ENCODE measurements around the gene SYNGR1.

SYNGR1 gene

DNA sequence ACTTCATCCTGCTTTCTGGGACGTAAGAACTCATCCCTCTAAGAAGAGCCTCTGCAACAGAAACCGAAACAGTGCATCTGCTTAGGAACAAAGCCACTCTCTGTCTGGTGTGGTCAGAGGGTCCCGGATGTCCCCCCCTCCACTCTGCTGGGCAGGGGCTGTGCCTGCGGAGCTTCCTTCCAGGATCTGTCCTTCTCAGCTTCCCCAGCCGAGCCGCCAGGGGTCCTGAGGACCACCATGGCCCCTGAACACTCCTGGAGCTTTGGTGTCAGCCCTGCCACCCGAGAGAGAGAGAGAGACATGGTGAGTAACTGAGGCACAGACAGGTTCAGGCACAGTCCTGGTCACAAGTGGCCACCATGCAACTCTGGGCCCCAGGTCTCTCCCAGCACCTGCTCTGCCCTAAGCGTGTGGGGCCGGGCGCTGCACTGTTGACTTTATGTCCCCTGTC lies 82.6 kb downstream of the SYNGR1 start:
- DNase-seq: no peak

DNA sequence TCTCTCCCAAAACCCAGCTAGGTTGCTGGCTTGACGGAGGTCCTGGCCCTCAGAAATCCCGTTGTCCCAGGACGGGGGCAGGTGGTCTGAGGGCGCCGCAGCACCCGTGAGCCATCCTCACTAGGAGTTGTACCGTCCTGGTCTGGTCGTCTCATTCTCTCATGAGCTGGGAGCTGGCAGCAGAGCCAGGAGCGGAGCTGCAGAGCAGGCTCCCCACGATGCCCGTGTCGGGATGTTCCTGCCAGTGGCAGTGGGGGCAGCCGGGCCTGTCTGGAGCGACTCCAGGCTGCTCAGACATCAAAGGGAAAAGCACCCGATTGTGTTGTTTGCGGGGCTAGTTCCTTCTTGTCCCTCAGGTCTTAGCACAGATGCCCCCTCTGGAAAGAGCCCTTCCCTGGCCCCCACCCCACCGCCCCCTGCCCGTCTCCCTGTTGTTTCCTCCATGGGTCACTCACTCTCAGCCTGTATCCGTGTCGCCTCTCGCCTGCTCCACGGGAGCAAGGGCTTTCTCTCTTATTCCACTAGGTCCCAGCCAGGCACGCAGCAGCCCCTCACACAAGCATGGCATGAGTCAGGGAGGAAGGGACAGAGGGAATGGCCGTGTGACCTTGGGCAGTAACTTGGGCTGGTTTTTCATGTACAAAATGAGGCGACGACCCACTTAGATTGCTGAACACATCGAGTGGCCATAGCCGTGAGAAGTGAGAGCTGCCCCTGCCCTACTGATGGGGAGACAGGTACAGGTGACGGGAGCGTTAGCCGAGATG lies 83.9 kb downstream of the SYNGR1 start:
- no peak for DNase-seq

DNA sequence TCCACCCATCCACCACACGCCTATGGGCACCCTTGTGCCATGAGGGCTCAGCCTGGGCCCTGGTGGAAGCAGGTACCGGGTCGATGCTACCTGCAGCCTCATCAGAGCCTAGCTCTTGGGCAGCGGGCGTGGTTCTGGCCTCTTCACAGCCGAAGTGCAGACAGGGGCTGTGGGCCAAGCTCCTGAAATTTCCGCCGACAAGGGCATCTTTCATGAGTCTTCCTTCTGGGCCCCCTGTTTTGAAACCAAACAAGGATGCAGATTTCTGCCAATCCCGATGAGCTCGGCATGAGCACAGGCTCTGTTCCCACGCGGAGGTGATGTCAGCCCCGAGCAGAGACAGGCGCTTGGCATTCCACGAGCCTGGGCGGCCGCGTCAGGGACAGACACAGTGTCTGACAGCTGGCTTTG lies 84.5 kb downstream of the SYNGR1 start:
- no peak for DNase-seq

DNA sequence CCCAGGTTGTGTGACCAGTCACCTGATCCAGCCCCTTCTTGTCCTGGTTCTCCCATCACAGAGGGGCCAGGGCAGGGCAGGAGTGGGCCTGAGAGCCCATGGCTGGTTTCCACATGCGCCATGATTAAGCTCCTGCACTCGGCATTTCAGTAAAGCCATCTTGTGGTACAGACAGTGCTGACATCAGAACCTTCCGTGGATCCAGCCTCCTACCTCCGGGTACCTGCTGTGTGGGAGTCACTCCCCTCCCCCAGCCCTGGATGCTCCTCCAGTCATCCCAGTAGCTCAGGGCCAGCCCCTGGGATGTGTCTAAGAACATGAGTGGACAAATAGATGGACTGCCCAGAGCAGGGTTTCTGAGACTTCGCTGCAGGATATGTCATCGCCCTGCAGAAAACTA lies 84.9 kb downstream of the SYNGR1 start:
- no peak for DNase-seq

All from activated effector memory CD4-positive, alpha-beta T cell treated with Interleukin-2 at 50 U/mL for 16 hours (primary cell).